Measurements from ENCODE around the gene SERGEF. TPM values are rescaled to one million over a fixed set of nuclear protein-coding genes. Genes with fewer than 3 reads are reported as not detected.

The SERGEF gene
- total and polyA plus RNA-seq, 10 of the 15 experiments (the other 5 are each of a cell fraction or from before 2014, with no cell fraction given), result 14.6 to 27.8 (median 22.4) TPM

- TF ChIP-seq, protein P1, sequence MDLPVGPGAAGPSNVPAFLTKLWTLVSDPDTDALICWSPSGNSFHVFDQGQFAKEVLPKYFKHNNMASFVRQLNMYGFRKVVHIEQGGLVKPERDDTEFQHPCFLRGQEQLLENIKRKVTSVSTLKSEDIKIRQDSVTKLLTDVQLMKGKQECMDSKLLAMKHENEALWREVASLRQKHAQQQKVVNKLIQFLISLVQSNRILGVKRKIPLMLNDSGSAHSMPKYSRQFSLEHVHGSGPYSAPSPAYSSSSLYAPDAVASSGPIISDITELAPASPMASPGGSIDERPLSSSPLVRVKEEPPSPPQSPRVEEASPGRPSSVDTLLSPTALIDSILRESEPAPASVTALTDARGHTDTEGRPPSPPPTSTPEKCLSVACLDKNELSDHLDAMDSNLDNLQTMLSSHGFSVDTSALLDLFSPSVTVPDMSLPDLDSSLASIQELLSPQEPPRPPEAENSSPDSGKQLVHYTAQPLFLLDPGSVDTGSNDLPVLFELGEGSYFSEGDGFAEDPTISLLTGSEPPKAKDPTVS (IDR thresholded peaks at IDR 0.05; ENCODE audit: low read depth, low read length), result no peak
- TF ChIP-seq IKZF1 (conservative IDR thresholded peaks at IDR 0.05), result no peak
Measured at GRCh38 chr11:17744151-17744940, 268.5 kb downstream of the SERGEF start (continued).

DNA sequence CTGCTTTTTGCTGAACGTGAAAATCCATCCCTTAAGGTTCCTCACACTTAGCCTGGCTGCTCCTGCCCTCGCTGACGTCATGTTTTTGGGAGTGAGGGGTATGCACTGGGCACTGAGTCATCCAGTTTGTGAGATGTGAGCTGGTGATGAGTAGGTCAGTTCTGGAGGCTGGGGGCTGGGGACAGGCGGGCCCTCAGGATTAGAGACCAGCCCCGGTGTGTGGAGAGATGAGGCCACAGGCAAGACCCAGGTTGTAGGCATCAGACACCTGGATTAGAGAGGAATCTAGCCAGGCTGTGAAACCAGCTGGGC lies 269.1 kb downstream of the SERGEF start:
- no TSS peak for BruUV-seq (replicated peaks)
- Histone ChIP-seq H3K4me1 (ENCODE audit: control insufficient read depth, insufficient read depth, low read length) (no peaks in the 10 kb centered on the region), H3K79me2 (ENCODE audit: control insufficient read depth, insufficient read depth, low read length) (no peaks in the 10 kb centered on the region), H3K36me3 (ENCODE audit: control insufficient read depth in 2 of 2, insufficient read depth in 2 of 2, low read length in 1 of 2) (no peaks in the 10 kb centered on the region), H3K4me2 (ENCODE audit: control insufficient read depth, insufficient read depth) (no peak overlapping the region), H3K27me3 (replicated peaks in 1 of 2; ENCODE audit: control insufficient read depth in 2 of 2, insufficient read depth in 2 of 2, low read length in 1 of 2) (peaks cover 0 to 4% of the 10 kb centered on the region in 2 experiments; a peak in 1 of 4 replicates), H3K27ac (ENCODE audit: control insufficient read depth, insufficient read depth) (no peak overlapping the region), H3K9ac (ENCODE audit: control insufficient read depth, insufficient read depth, low read length) (no peak overlapping the region), H3K4me3 (no peak overlapping the region), H2AFZ (ENCODE audit: control insufficient read depth, low read depth, low read length) (no peak overlapping the region), H3K9me3 (replicated peaks; ENCODE audit: control insufficient read depth, insufficient read depth, low read length) (no peaks in the 10 kb centered on the region), H4K20me1 (ENCODE audit: control insufficient read depth, insufficient read depth) (no peaks in the 10 kb centered on the region)
- FAIRE-seq (no peak), DNase-seq (ENCODE audit: low read depth, low spot score) (no peak), ATAC-seq (no peak)
- POLR2A ChIA-PET, result no interaction called here
- RAD21 ChIA-PET (ENCODE audit: unreplicated experiment), result no interaction called here
- TF ChIP-seq CREM (IDR thresholded peaks at IDR 0.05; ENCODE audit: low read depth) (no peak), HCFC1 (IDR thresholded peaks at IDR 0.05; ENCODE audit: low read length) (no peak), SKIL (IDR thresholded peaks at IDR 0.05; ENCODE audit: low read depth, poor library complexity, severe bottlenecking) (no peak), TCF3 (IDR thresholded peaks at IDR 0.05; ENCODE audit: borderline replicate concordance, insufficient read depth, low read depth, low read length) (no peak), ZZZ3 (IDR thresholded peaks at IDR 0.05; ENCODE audit: control insufficient read depth, insufficient read length, low read depth) (no peak), RUNX3 (IDR thresholded peaks at IDR 0.05; ENCODE audit: low read length) (no peak), MAX (IDR thresholded peaks at IDR 0.05; ENCODE audit: low read depth, low read length) (no peak), CHD4 (IDR thresholded peaks at IDR 0.05) (no peak)
- TF ChIP-seq, protein P2, sequence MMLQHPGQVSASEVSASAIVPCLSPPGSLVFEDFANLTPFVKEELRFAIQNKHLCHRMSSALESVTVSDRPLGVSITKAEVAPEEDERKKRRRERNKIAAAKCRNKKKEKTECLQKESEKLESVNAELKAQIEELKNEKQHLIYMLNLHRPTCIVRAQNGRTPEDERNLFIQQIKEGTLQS (IDR thresholded peaks at IDR 0.05; ENCODE audit: borderline replicate concordance, extremely low read depth, low read depth, low read length), result no peak
- CTCF ChIA-PET, result interaction anchor here (0.9 to 1.4 kb wide), 2 partner anchors 13 to 234 kb away, joined by 3 read pairs; no protein-coding TSS in a partner anchor
- 22% methylated on average over 5 of the region's 5 CpGs for WGBS (ENCODE audit: insufficient coverage, insufficient replicate concordance, low lambda C conversion rate, missing lambda C conversion rate)
- in situ Hi-C loops (cut with MboI), result no loop called here
- SMC1A ChIA-PET (ENCODE audit: uncharacterized antibody, unreplicated experiment), result no interaction called here
- intact Hi-C loops (cut with micrococcal nuclease; ENCODE audit: unreplicated experiment), result no loop called here
